Kidney epithelial cell (primary cell): ENCODE results near the gene CABP5. TPM values are rescaled to one million over a fixed set of nuclear protein-coding genes. Genes with fewer than 3 reads are reported as not detected.

Experiments
- DNase-seq: peaks from one replicate; pipeline ENCODE4 v3.0.0-alpha.2; 2010; ENCODE audit warnings: low read depth
- H3K27me3 ChIP-seq: 2 replicates; pipeline ENCODE4 v1.6.0; 2011; ENCODE audit warnings: low read length; ENCODE audit not compliant: control insufficient read depth, insufficient read depth
- H3K36me3 ChIP-seq: 2 replicates; pipeline ENCODE4 v1.5.1; 2011; ENCODE audit warnings: low read length; ENCODE audit not compliant: control insufficient read depth, insufficient read depth
- H3K4me3 ChIP-seq: 2 replicates; pipeline ENCODE4 v1.5.1; 2011; ENCODE audit warnings: low read depth, mild to moderate bottlenecking, control low read depth, low read length
- CTCF ChIP-seq: IDR thresholded peaks from 2 replicates; pipeline ENCODE4 v1.5.1; 2011; ENCODE audit warnings: mild to moderate bottlenecking, moderate library complexity, low read length, control low read depth, inconsistent platforms; ENCODE audit not compliant: insufficient read depth, poor library complexity, severe bottlenecking
- total RNA-seq: library from RNA; depleted of rRNA; stranded (reverse); fragments of >200 nt; gene quantifications from 2 replicates; pipeline ENCODE4 v1.2.3, GENCODE V29; 2015

Gene CABP5
- total RNA-seq, 1 donor from 2014 or later = not detected

- no peaks in the 10 kb centered on the region for H3K36me3 ChIP-seq
- TF ChIP-seq CTCF = no peak
- H3K27me3 ChIP-seq = no peaks in the 10 kb centered on the region
- no peak overlapping the region for H3K4me3 ChIP-seq
- no peak for DNase-seq
These were observed 1.9 kb downstream of the CABP5 start for GRCh38 chr19:48041877-48042580.

- Histone ChIP-seq H3K27me3 (no peaks in the 10 kb centered on the region), H3K36me3 (no peaks in the 10 kb centered on the region), H3K4me3 (no peak overlapping the region)
- TF ChIP-seq CTCF = no peak
- no peak for DNase-seq
These were observed 7.1 kb downstream of the CABP5 start for GRCh38 chr19:48036765-48037164.

- no peak overlapping the region for H3K4me3 ChIP-seq
- no peak for TF ChIP-seq CTCF
These were observed 10.3 kb downstream of the CABP5 start for GRCh38 chr19:48033604-48034003.

GRCh38 chr19:48030073-48030472 is 13.8 kb downstream of the CABP5 start:
- H3K36me3 ChIP-seq = no peaks in the 10 kb centered on the region
- DNase-seq = no peak
- H3K4me3 ChIP-seq = no peak overlapping the region
- no peaks in the 10 kb centered on the region for H3K27me3 ChIP-seq
- TF ChIP-seq CTCF = no peak

More at GRCh38 chr19:48033604-48034003, 10.3 kb downstream of the CABP5 start:
- no peak for DNase-seq
- Histone ChIP-seq H3K36me3 (no peaks in the 10 kb centered on the region), H3K27me3 (no peaks in the 10 kb centered on the region)

- Histone ChIP-seq H3K27me3 (no peaks in the 10 kb centered on the region), H3K4me3 (no peak overlapping the region), H3K36me3 (no peaks in the 10 kb centered on the region)
- TF ChIP-seq CTCF = no peak
- no peak for DNase-seq
These were observed 14.4 kb downstream of the CABP5 start for GRCh38 chr19:48029431-48029830.

GRCh38 chr19:48025480-48025879 is 18.4 kb downstream of the CABP5 start:
- no peak for DNase-seq
- Histone ChIP-seq H3K36me3 (no peaks in the 10 kb centered on the region), H3K4me3 (no peak overlapping the region), H3K27me3 (no peaks in the 10 kb centered on the region)
- no peak for TF ChIP-seq CTCF
